DND-41 (cell line): ENCODE results near the gene EPHA1.

Source experiments
- ATAC-seq: fragments of 200-7000 bp; cut with Tn5 transposase; 3 replicates; pipeline ENCODE4 v1.9.1; 2021; ENCODE audit warnings: low read depth; ENCODE audit not compliant: insufficient read depth
- DNase-seq: peaks from one replicate; pipeline ENCODE4 v3.0.0-alpha.2; 2020
- H2AFZ ChIP-seq: 2 replicates; pipeline ENCODE4 v1.6.0; 2012; ENCODE audit warnings: low read depth, low read length
- H3K27ac ChIP-seq: 2 replicates; pipeline ENCODE4 v1.5.1; 2012; ENCODE audit warnings: low read length, inconsistent platforms
- H3K27me3 ChIP-seq: fragments of 200-600 bp; sonication (generic); 2 replicates; pipeline ENCODE4 v1.6.0; 2012; ENCODE audit warnings: low read length, mild to moderate bottlenecking, inconsistent platforms; ENCODE audit not compliant: insufficient read depth, poor library complexity
- H3K36me3 ChIP-seq: 2 replicates; pipeline ENCODE4 v1.5.1; 2012; ENCODE audit warnings: low read length, inconsistent platforms; ENCODE audit not compliant: insufficient read depth
- H3K4me1 ChIP-seq: 2 replicates; pipeline ENCODE4 v1.5.1; 2012; ENCODE audit warnings: mild to moderate bottlenecking, low read length; ENCODE audit not compliant: insufficient read depth
- H3K4me2 ChIP-seq: 2 replicates; pipeline ENCODE4 v1.6.0; 2012; ENCODE audit warnings: mild to moderate bottlenecking, moderate library complexity, low read length, inconsistent platforms; ENCODE audit not compliant: insufficient read depth
- H3K4me3 ChIP-seq, 2 experiments: fragments of 200-600 bp in 1 of 2; shearing (Covaris generic) in 1 of 2; 2 replicates each; pipeline ENCODE4 v1.5.1; 2012 to 2016; ENCODE audit warnings: inconsistent platforms in 2 of 2, low read length in 2 of 2, mild to moderate bottlenecking in 2 of 2, low read depth in 1 of 2, moderate library complexity in 1 of 2
- H3K79me2 ChIP-seq: 2 replicates; pipeline ENCODE4 v1.6.0; 2012; ENCODE audit warnings: low read length, inconsistent platforms; ENCODE audit not compliant: insufficient read depth
- H3K9ac ChIP-seq: 2 replicates; pipeline ENCODE4 v1.6.0; 2012; ENCODE audit warnings: low read depth, mild to moderate bottlenecking, inconsistent platforms, low read length, moderate library complexity
- H3K9me3 ChIP-seq: 2 replicates; pipeline ENCODE4 v1.5.1; 2012; ENCODE audit warnings: low read length, moderate library complexity, mild to moderate bottlenecking, inconsistent platforms; ENCODE audit not compliant: insufficient read depth, severe bottlenecking
- H4K20me1 ChIP-seq: 2 replicates; pipeline ENCODE4 v1.6.0; 2012; ENCODE audit warnings: low read length; ENCODE audit not compliant: insufficient read depth
- CTCF ChIP-seq: IDR thresholded peaks from 2 replicates; pipeline ENCODE4 v1.5.1; 2012; ENCODE audit warnings: borderline replicate concordance, low read length, moderate library complexity, mild to moderate bottlenecking; ENCODE audit not compliant: poor library complexity, severe bottlenecking; ENCODE audit errors: extremely low read depth
- EZH2 ChIP-seq: IDR thresholded peaks from 3 replicates; pipeline ENCODE4 v1.6.1; 2012; ENCODE audit warnings: borderline replicate concordance, low read depth, mild to moderate bottlenecking, moderate library complexity, low read length, inconsistent platforms; ENCODE audit not compliant: severe bottlenecking

The EPHA1 gene

GRCh38 chr7:143382126-143382790 lies 26.4 kb downstream of the EPHA1 start:
- Histone ChIP-seq H3K79me2 (no peaks in the 10 kb centered on the region), H2AFZ (no peak overlapping the region), H3K27ac (no peak overlapping the region), H3K9me3 (no peaks in the 10 kb centered on the region), H3K36me3 (no peaks in the 10 kb centered on the region), H3K27me3 (no peaks in the 10 kb centered on the region), H4K20me1 (no peaks in the 10 kb centered on the region), H3K4me2 (no peak overlapping the region), H3K4me1 (peaks cover 16% of the 10 kb centered on the region), H3K4me3 (no peak overlapping the region), H3K9ac (no peak overlapping the region)
- DNase-seq (no peak), ATAC-seq (no peak)
- TF ChIP-seq EZH2, result no peak
- TF ChIP-seq CTCF, result no peak

DNA sequence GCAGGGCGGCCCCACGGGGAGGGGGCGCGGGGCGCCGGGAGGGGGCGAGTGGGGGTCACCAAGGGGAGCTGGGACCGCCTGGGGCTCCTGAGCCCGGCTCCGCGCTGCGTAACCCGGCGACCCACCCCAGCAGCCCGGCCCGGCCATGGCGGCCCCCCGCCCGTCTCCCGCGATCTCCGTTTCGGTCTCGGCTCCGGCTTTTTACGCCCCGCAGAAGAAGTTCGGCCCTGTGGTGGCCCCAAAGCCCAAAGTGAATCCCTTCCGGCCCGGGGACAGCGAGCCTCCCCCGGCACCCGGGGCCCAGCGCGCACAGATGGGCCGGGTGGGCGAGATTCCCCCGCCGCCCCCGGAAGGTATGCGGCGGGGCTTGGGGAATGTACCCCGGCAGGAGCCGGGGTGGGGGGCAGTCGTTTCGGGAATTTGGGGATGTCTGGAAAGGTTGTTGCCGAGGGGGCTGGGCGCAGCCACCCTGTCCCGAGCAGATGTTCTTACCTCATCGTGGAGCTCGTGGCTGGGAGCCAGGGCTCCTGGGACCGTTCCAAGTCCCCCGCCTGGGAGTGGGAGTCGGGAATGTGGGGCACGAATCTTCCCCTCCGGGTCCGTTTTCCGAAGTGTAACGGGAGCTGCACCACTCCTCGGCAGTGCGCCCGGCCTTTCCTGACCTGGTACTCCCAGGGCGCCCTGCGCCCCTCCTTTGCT lies 27.1 kb downstream of the EPHA1 start:
- TF ChIP-seq CTCF, result no peak
- TF ChIP-seq EZH2, result no peak
- Histone ChIP-seq H3K36me3 (no peaks in the 10 kb centered on the region), H3K79me2 (no peaks in the 10 kb centered on the region), H3K4me3 (0 out of 4 replicates have a peak overlapping the region, but pooled peaks of 1 of the 2 experiments have one; percentile 93), H3K4me1 (peaks cover 21% of the 10 kb centered on the region), H3K4me2 (peak overlapping the region; percentile 100; the same call in 1 of the 2 replicates), H4K20me1 (no peaks in the 10 kb centered on the region), H2AFZ (no peak overlapping the region), H3K27ac (no peak overlapping the region), H3K27me3 (no peaks in the 10 kb centered on the region), H3K9ac (peak overlapping the region; percentile 89; the same call in 1 of the 2 replicates), H3K9me3 (no peaks in the 10 kb centered on the region)
- no peak for DNase-seq
- no peak for ATAC-seq

GRCh38 chr7:143380646-143381426 lies 27.8 kb downstream of the EPHA1 start, which contains the start of gene ZYX:
Gene ZYX (plus strand): TSS chr7:143381345. CDS start chr7:143381572, 227 bp downstream.
- Histone ChIP-seq H3K27me3 (no peaks in the 10 kb centered on the region), H3K4me2 (peak within 1 kb of the TSS; percentile 100), H4K20me1 (no peaks in the 10 kb centered on the region), H3K36me3 (no peaks in the 10 kb centered on the region), H3K4me1 (peaks cover 29% of the 10 kb centered on the region), H3K79me2 (no peaks in the 10 kb centered on the region), H3K27ac (peak within 1 kb of the TSS; percentile 20; the same call in 1 of the 2 replicates), H2AFZ (peak within 1 kb of the TSS; percentile 98), H3K4me3 (peak within 1 kb of the TSS; percentile 68 to 93), H3K9ac (peak within 1 kb of the TSS; percentile 89), H3K9me3 (no peaks in the 10 kb centered on the region)
- peak; percentile 75 for DNase-seq
- TF ChIP-seq EZH2 (no peak), CTCF (no peak)
- ATAC-seq, result peak; percentile 73
